Activated CD4-positive, CD25-positive, alpha-beta regulatory T cell (primary cell): Measurements from ENCODE around the gene GLOD5.
A peak's percentile ranks its signal among the peaks of the same experiment; 100 is the strongest.

ENCODE experiments used
- DNase-seq, 4 experiments: peaks; one replicate each; lab custom pipeline; 2025; lab: John Stamatoyannopoulos, UW

Gene GLOD5

GRCh38 chrX:48761674-48762471 lies at the start of gene GLOD5:
Gene GLOD5 (plus strand): TSS chrX:48761747. CDS start chrX:48761791, 44 bp downstream.
- DNase-seq = no peak

- DNase-seq = no peak
Observed at GRCh38 chrX:48711929-48712505, 49.5 kb upstream of the GLOD5 start.

GRCh38 chrX:48713847-48714246 lies 47.7 kb upstream of the GLOD5 start:
- DNase-seq = no peak

- no peak for DNase-seq
Observed at GRCh38 chrX:48714573-48714972, 47.0 kb upstream of the GLOD5 start.

- no peak for DNase-seq
Observed at GRCh38 chrX:48715072-48715471, 46.5 kb upstream of the GLOD5 start.

- DNase-seq = no peak
Observed at GRCh38 chrX:48715876-48716502, 45.6 kb upstream of the GLOD5 start.

- DNase-seq = no peak
Observed at GRCh38 chrX:48719958-48720357, 41.6 kb upstream of the GLOD5 start.

- DNase-seq = no peak
Observed at GRCh38 chrX:48720577-48721250, 40.8 kb upstream of the GLOD5 start.

- DNase-seq = no peak
Observed at GRCh38 chrX:48721916-48722315, 39.6 kb upstream of the GLOD5 start.

GRCh38 chrX:48726596-48726995 lies 35.0 kb upstream of the GLOD5 start:
- no peak for DNase-seq

- no peak for DNase-seq
Observed at GRCh38 chrX:48728653-48729052, 32.9 kb upstream of the GLOD5 start.

GRCh38 chrX:48736303-48736702 lies 25.2 kb upstream of the GLOD5 start:
- no peak for DNase-seq

- no peak for DNase-seq
Observed at GRCh38 chrX:48736878-48737212, 24.7 kb upstream of the GLOD5 start.

- peak; percentile 47 to 74 (median 67) for DNase-seq
Observed at GRCh38 chrX:48737213-48737938, 24.2 kb upstream of the GLOD5 start.

- no peak for DNase-seq
Observed at GRCh38 chrX:48737940-48738339, 23.6 kb upstream of the GLOD5 start.

GRCh38 chrX:48741834-48742233 lies 19.7 kb upstream of the GLOD5 start:
- DNase-seq = no peak

GRCh38 chrX:48745222-48745621 lies 16.3 kb upstream of the GLOD5 start:
- no peak for DNase-seq

- no peak for DNase-seq
Observed at GRCh38 chrX:48747415-48748016, 14.0 kb upstream of the GLOD5 start.

- DNase-seq = no peak
Observed at GRCh38 chrX:48749182-48749581, 12.4 kb upstream of the GLOD5 start.

- no peak for DNase-seq
Observed at GRCh38 chrX:48751343-48751742, 10.2 kb upstream of the GLOD5 start.

GRCh38 chrX:48752498-48752897 lies 9.0 kb upstream of the GLOD5 start:
- no peak for DNase-seq
